Thyroid gland (tissue), 4 donors: ENCODE measurements around the gene LAMB3. TPM values are rescaled to one million over a fixed set of nuclear protein-coding genes. Genes with fewer than 3 reads are reported as not detected.

Source experiments
- DNase-seq, 2 donors: peaks; one replicate each; pipeline ENCODE4 v3.0.0-alpha.2; 2019
- H3K27ac ChIP-seq, 3 donors: fragments of 200-600 bp; sonication (generic); 1 replicate in 2 of 3; 2 replicates in 1 of 3; pipeline ENCODE4 v1.5.1; 2016 to 2019; ENCODE audit warnings: mild to moderate bottlenecking in 1 of 3, moderate library complexity in 1 of 3
- H3K27me3 ChIP-seq: fragments of 200-600 bp; sonication (generic); one replicate; pipeline ENCODE4 v1.5.1; 2019
- H3K36me3 ChIP-seq, 2 donors: fragments of 200-600 bp; sonication (generic); one replicate each; pipeline ENCODE4 v1.5.1; 2016 to 2019
- H3K4me1 ChIP-seq, 2 donors: fragments of 200-600 bp; sonication (generic); one replicate each; pipeline ENCODE4 v1.5.1; 2017 to 2019
- H3K4me3 ChIP-seq, 3 donors: fragments of 200-600 bp; sonication (generic); replicated peaks in 1 of 3; 1 replicate in 2 of 3; 2 replicates in 1 of 3; pipeline ENCODE4 v1.5.1; 2016; ENCODE audit warnings: mild to moderate bottlenecking in 1 of 3
- H3K9me3 ChIP-seq: fragments of 200-600 bp; sonication (generic); one replicate; pipeline ENCODE4 v1.5.1; 2017
- POLR2A ChIP-seq, 2 donors: fragments of 450-650 bp; IDR thresholded peaks; one replicate each; pipeline ENCODE4 v1.6.1; 2017; ENCODE audit warnings: antibody characterized with exemption in 2 of 2, mild to moderate bottlenecking in 2 of 2, moderate library complexity in 1 of 2
- WGBS, 2 donors: methylation state at CpG; one replicate each; pipeline ENCODE4 v1.1.5; 2017; 5-methylcytosine and 5-hydroxymethylcytosine counted together
- intact Hi-C: fragments of 100-400 bp; cut with DNase I; formaldehyde crosslinking; loops from one replicate; pipeline ENCODE4 v1.15.1; 2023
- total RNA-seq, 4 donors: library from RNA; depleted of rRNA; stranded (reverse); fragments of >200 nt; gene quantifications; one replicate each; pipeline ENCODE4 v1.2.3, GENCODE V29; 2016
- TF ChIP-seq, protein P1 (sequence below), 6 experiments: fragments of 200-600 bp in 3 of 6; fragments of 450-650 bp in 3 of 6; sonication (generic) in 3 of 6; IDR thresholded peaks; one replicate each; pipeline ENCODE4 v1.5.1; 2016 to 2019; ENCODE audit warnings: antibody characterized with exemption in 6 of 6, mild to moderate bottlenecking in 2 of 6, inconsistent platforms in 1 of 6, moderate library complexity in 1 of 6

Gene LAMB3
- total RNA-seq, 4 donors from 2014 or later = 0.56 to 5.6 (median 2.7) TPM

DNA sequence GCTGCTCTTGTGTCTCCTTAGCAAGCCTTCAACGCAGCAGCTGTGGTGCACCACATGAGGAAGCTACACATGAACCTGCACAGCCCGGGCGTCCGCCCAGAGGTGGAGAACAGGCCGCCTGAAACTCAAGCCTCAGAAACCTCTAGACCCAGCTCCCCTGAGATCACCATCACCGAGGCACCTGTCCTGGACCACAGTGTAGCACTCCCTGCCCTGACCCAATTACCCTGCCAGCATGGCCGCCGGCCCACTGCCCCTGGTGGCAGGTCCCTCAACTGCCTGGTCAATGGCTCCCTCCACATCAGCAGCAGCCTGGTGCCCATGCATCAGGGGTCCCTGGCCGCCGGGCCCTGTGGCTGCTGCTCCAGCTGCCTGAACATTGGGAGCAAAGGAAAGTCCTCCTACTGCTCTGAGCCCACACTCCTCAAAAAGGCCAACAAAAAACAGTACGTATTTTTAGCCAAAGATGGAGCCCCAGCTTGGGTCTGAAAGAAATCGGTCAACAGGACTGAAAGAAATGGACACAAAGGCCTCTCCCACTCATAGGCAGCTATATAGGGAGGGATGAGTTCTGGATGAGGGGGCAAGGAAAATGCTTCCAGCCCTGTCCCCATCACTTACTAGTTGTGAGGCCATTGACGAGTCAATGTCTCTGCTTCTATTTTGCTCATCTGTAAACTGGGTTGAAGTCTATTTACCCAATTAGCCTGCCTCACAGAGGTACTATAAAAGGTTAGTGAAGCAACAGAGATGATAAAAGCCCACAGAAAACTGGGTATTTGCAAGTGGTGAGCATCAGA is 40.3 kb downstream of the LAMB3 start:
- TF ChIP-seq POLR2A (IDR thresholded peaks at IDR 0.05) = no peak
- TF ChIP-seq, protein P1, sequence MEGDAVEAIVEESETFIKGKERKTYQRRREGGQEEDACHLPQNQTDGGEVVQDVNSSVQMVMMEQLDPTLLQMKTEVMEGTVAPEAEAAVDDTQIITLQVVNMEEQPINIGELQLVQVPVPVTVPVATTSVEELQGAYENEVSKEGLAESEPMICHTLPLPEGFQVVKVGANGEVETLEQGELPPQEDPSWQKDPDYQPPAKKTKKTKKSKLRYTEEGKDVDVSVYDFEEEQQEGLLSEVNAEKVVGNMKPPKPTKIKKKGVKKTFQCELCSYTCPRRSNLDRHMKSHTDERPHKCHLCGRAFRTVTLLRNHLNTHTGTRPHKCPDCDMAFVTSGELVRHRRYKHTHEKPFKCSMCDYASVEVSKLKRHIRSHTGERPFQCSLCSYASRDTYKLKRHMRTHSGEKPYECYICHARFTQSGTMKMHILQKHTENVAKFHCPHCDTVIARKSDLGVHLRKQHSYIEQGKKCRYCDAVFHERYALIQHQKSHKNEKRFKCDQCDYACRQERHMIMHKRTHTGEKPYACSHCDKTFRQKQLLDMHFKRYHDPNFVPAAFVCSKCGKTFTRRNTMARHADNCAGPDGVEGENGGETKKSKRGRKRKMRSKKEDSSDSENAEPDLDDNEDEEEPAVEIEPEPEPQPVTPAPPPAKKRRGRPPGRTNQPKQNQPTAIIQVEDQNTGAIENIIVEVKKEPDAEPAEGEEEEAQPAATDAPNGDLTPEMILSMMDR (IDR thresholded peaks at IDR 0.05) = no peak

DNA sequence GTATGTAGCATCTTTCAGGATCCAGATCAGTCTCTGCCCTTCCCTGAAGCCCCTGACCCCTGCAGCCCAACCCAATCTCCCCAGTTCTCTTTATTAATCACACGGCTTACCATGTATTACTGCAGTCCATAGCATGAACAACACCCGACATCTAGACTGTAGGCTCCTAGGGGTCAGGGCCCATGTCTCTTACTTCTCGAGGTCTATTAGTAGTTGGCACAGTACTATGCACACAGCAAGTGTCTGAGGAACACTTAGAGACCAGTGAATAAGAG is 41.7 kb downstream of the LAMB3 start:
- intact Hi-C loops = no loop called here
- WGBS, 2 donors = 93 to 95% methylated on average over 3 of the region's 3 CpGs
- TF ChIP-seq, protein P1 (IDR thresholded peaks at IDR 0.05) = no peak
- no peak for TF ChIP-seq POLR2A (IDR thresholded peaks at IDR 0.05)
- H3K27me3 ChIP-seq = no peaks in the 10 kb centered on the region
- H3K27ac ChIP-seq = no peak overlapping the region
- DNase-seq = no peak
- no peaks in the 10 kb centered on the region for H3K36me3 ChIP-seq
- no peaks in the 10 kb centered on the region for H3K4me1 ChIP-seq
- no peaks in the 10 kb centered on the region for H3K9me3 ChIP-seq
- H3K4me3 ChIP-seq = no peak overlapping the region

More for the DNA sequence above, 40.3 kb downstream of the LAMB3 start:
- Histone ChIP-seq H3K4me1 (no peaks in the 10 kb centered on the region), H3K27me3 (no peaks in the 10 kb centered on the region), H3K36me3 (no peaks in the 10 kb centered on the region), H3K9me3 (no peaks in the 10 kb centered on the region), H3K27ac (no peak overlapping the region), H3K4me3 (no peak overlapping the region)
- DNase-seq = no peak
- WGBS, 2 donors = 86 to 91% methylated on average over 7 to 13 of the region's 13 CpGs
- intact Hi-C loops = no loop called here

DNA sequence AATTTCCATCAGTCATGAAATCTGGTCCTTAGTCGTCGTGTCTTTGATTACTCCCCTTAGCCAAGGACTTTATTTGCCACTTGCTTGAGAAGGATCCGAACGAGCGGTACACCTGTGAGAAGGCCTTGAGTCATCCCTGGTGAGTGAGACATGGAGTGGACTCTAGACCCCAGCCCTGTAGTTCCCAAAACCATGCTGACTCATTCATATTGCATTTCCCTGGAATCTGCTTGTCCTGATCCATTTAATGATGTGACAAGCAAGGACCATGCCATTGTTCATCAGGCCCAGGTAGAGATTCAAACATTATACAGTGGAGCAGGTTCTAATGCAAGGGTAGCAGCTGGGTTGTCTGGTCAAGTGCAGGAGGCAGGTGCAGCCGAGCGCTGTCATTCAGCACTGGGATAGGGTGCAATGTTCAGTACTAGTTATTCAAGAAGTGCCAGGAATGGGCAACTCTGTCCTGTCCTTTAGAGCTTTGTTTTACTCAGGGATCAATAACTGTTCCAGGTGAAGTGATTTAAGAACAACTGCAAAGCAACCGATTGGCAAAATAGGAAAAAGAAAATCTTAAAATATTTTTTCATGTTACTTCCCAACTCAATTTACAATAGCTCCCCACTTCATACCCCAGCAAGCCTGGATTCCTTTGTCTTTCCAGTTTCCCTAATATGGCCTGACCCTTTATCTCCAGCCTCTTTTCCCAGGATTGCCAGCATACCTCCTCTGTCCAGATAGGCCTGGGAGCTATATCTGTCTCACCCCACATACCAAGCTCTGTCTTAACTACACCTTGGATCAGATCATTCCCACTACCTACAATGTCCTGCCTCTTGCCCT is 42.2 kb downstream of the LAMB3 start:
- H3K27ac ChIP-seq = no peak overlapping the region
- TF ChIP-seq POLR2A (IDR thresholded peaks at IDR 0.05) = no peak
- TF ChIP-seq, protein P1 (IDR thresholded peaks at IDR 0.05) = no peak
- no peaks in the 10 kb centered on the region for H3K27me3 ChIP-seq
- WGBS, 2 donors = 93 to 94% methylated on average over 8 of the region's 8 CpGs
- intact Hi-C loops = loop anchor here (10.0 kb wide), 1 partner anchor 85 kb away; no protein-coding TSS in a partner anchor
- H3K4me3 ChIP-seq = no peak overlapping the region
- no peak for DNase-seq
- H3K4me1 ChIP-seq = no peaks in the 10 kb centered on the region
- H3K9me3 ChIP-seq = no peaks in the 10 kb centered on the region
- H3K36me3 ChIP-seq = no peaks in the 10 kb centered on the region

DNA sequence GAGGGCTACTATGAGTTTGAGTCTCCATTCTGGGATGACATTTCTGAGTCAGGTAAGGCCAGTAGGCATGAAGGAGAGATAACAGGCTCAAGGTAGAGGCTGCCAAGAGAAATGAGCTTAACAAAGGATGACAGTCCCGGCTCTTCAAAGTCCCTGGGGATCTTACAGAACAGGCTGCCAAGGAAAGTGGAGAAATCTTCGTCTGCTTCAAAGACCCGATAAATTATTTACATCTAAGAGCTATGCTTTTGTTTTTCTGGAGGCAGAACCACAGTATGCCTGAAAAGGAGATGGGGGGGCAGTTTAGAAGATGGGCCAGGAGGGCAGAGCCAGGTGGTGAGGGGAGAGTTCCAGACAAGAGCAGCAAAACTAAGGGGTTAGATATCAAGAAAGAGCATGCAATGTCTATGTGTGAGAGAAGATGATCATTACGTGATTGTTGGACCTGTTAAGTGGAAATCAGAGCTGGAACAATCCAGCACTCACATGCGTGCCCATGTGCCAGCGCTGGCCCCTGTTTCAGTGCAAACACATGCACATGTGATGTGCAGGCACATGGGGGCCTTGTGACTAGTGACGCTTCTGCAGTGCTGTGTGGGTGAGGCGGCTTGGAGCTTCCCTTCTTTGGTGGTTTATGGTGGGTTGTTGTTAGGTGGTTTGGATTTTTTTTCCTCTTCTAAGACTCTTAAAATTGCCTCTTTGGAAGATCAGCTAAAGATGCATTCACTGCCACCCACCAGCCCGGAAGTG is 43.0 kb downstream of the LAMB3 start:
- H3K27me3 ChIP-seq = no peaks in the 10 kb centered on the region
- H3K9me3 ChIP-seq = no peaks in the 10 kb centered on the region
- H3K36me3 ChIP-seq = no peaks in the 10 kb centered on the region
- H3K27ac ChIP-seq = no peak overlapping the region
- DNase-seq = no peak
- H3K4me1 ChIP-seq = no peaks in the 10 kb centered on the region
- TF ChIP-seq, protein P1 (IDR thresholded peaks at IDR 0.05) = no peak
- no peak for TF ChIP-seq POLR2A (IDR thresholded peaks at IDR 0.05)
- intact Hi-C loops = loop anchor here (10.0 kb wide), 1 partner anchor 86 kb away; no protein-coding TSS in a partner anchor
- H3K4me3 ChIP-seq = no peak overlapping the region
- WGBS, 2 donors = 86 to 87% methylated on average over 9 of the region's 9 CpGs
